Inflammatory macrophage (primary cell): ENCODE data around the gene SERPINB8.

Source experiments
- DNase-seq, 2 donors: peaks; one replicate each; pipeline ENCODE4 v3.0.0-alpha.2; 2020 to 2022

Gene SERPINB8

DNA sequence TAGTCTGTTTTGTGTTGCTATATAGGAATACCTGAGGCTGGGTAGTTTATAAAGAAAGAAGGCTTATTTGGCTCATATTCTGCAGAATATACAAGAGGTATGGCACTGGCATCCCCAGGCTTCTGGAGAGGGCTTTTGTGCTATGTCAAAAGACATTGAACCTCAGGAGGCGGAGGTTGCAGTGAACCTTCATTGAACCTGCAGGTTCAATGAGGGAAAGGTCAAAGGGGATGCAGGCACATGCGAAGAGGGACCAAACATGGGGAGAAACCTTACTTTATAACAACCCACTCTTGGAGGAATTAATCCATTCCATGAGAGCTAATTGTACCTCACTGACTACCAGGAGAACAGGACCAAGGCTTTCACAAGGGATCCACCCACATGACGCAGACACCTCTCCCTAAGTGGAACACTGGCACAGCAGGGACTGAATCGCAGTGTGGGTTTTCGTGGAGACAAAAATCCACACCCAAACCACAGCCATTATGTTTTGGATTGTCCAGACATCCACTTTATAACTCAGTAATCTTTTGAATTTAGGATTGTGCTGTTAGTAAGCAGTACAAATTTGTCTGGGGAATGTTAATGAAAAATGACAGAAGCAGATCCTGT lies 4.1 kb upstream of the SERPINB8 start:
- no peak for DNase-seq

DNA sequence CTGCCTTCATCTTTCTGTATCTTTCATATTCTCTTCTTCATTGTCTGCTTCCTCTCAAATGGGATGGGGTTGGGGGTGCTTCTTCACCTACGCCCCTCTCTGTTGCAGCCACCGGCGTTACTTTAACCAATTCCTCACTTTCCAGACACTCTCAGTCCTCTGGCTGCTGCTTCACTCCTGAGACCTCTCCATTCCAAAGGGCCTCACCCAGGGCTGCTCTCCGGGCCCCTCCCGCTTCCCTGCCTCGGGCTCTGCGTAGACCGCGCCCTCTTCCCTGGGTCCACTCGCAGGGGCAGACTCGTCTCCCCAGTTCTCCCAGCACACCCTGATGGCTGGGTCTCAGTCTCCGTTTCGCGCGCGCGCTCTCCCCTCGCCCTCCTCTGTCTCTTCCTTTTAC lies 926 bp downstream of the SERPINB8 start:
- DNase-seq: no peak

DNA sequence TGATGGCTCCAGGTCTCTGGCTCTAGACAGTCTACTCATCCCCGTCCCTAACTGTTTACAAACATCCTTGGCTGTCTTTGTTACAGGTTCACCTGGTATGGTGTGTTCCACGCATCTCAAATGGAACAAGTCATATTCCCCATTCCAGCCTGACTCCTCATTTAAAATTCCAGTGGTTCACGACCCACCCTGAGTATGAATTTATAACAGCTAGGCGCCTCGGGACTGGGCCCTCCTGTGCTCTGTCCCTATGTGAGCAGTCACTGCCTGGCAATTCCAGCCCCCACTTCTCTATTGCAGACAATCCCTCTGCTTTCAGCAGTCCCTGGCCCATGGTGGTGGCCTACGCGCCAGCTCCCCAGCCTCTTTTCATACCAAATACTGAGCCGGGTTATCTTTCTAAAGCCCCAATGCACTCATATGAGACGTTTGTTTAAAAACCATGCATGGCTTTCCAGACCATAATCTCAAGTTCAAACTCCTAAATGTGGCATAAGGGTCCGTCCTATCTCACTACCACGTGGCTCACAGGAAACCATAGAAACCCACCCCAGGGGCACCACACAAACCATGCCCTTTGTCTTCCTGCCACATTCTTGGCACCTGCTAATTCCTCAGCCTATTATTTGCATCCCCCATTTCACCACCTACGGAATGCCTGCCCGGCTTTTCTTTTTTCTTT lies 1.6 kb downstream of the SERPINB8 start:
- DNase-seq: no peak

DNA sequence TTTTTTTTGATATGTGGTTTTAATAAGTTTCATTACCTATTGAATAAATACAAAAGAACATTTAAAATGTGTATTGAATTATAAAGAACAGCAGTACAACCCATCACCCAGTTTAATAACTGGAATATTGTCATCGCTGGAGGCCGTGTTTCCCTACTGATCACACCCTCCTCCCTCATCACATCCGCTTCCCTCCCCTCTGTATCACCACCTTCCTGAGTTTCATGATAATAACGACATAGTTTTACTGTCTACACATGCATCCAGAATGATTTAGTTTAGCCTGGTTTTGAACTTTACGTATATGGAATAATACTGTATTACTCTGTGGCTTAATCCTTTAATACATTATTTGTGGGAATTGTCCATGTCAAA lies 2.1 kb downstream of the SERPINB8 start:
- DNase-seq: no peak

DNA sequence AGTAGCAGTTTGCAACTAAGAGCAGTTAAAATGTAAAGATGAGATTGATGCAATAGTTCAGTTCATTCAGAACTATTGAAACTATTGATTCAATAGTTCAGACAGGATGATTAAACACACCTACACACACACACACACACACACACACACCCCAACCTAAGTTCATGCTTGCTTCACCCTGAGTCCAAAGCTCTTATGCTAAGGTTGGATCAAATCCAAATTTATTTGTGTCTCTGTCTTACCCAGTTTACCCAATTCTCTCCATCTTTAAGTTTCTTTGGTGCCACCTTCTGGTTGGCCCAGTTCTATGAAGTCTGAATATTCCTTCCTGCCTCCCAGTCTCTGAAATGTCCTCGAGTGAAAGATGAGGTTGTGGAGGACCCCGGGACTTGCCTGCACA lies 5.1 kb downstream of the SERPINB8 start:
- DNase-seq: peak in 1 of 2 donors; percentile 38

DNA sequence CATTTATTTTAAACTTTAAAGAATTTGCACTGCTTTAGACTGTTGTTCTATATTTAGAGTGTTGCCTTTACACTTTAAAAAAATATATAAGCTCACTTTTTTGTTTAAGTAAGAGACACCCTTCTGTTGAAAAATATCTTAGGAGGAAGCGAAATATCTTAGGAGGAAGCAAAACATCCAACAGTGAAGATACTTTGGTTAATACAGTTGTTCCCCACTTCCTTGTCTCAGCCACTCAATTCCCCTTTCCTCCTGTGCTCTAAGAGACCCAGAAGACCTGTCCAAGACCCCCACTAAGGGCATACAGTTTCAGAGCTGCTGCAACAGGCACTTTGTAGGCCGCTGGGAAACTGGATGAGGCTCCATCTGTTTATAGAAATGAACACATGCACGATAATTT lies 5.7 kb downstream of the SERPINB8 start:
- DNase-seq: peak; percentile 44 to 64

DNA sequence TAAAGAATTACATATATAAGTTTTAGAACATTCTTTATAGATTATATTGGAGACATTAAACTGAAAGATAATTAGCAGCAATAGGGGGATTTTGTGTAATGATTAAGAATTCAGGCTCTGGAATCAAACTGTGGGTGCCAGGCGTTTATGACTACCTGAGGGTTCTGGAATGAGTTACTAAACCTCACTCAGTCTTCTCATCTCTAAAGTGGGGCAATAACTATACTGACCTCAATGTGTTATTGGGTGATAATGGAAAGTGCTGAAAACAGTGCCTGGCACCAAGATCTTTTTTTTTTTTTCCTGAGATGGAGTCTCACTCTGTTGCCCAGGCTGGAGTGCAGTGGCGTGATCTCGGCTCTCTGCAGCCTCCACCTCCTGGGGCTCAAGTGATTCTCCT lies 7.2 kb downstream of the SERPINB8 start:
- DNase-seq: no peak

DNA sequence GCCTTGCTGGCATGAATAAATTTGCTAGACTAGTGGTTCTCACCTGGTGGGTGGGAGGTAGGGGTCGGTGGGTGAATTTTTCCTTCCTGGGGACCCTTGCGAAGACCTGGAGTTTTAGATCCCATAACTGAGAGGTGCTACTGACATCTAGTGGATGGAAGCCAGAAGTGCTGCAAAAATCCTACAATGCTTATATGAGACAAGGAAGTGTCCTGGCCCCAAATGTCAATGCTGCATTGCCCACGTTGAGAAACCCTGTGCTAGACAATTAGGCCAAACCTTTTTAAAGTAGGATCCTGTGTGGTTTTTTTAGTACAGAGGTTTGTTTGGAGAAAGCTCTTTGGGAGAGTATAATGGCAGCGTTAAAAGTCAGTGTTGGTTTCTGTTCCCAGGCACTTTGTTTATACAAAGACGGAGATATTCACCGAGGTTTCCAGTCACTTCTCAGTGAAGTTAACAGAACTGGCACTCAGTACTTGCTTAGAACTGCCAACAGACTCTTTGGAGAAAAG lies 9.6 kb downstream of the SERPINB8 start:
- peak; percentile 64 to 70 for DNase-seq

DNA sequence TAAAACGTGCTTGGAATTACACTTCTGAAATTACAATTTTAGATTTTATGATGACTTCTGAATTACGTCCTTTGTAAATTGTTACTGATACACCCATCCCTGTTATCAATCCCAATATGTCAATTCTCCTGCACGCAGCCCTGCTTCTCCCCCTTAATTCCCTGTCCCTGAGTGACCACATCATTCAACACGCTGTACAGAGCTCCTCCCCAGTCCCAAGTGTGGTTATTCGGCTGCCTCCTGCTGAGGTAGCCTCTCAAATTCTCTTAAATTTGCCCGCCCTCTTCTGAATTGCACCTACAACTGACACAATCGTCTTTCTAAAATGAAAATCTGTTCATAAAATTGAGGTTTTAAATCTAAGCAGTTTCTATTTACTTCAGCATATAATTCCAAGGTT lies 10.1 kb downstream of the SERPINB8 start:
- DNase-seq: no peak

DNA sequence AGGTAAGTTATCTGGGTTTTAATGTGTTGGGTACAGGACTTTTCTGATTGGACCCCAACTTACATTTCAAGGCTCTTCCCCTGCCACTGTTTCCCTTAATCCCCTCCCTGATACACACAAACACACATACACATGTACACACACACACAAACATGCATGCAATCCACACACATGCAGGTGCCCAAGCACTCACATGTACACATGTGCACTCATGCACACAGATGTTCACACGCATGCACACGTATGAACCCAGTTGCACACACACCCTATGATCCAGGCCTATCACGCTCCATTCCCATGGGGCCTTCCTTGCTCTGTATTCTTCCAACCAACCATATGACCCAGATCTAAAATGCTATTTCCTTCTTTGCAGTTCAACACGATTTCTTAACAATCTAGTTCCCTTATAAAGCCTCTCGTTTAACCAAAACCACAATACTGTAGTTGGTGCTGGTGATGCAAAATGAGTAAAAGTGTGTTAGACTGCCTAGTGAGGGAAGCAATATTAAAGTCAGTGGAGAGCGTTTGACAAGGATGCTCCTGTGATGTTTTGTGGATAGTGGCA lies 11.1 kb downstream of the SERPINB8 start:
- DNase-seq: peak; percentile 75 to 90

DNA sequence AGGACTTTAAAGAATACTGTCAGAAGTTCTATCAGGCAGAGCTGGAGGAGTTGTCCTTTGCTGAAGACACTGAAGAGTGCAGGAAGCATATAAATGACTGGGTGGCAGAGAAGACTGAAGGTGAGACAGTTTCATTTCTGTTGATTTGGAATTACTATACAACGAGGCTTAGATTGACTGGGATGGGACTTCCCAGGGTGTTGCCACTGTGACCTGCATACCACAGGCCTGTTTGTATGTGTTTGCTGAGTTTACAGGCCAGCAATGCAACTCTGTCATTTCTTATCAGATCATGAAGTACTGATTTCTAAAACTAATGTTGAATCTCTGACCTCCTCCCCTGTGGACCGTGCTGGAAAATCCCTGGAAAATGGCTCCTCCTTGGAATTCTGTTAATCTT lies 11.8 kb downstream of the SERPINB8 start:
- DNase-seq: no peak

DNA sequence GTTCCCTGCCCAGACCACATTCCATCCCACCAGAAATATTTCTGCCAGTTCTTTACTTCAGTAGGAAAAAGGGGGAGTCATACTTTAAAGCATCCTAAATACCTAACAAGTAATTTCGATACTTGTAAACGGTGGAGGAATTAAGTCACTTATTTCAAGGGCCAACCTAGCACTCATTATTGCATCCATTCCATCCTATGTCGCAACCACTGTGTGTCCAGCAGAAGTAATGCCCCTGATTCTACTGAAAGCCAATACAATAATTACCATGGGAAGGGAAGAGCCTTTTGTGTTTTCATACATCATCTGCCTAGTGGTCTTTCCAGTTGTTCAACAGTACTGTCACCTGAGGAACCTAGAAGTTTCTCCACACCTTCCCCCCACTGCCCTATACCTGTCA lies 12.5 kb downstream of the SERPINB8 start:
- peak in 1 of 2 donors; percentile 20 for DNase-seq

DNA sequence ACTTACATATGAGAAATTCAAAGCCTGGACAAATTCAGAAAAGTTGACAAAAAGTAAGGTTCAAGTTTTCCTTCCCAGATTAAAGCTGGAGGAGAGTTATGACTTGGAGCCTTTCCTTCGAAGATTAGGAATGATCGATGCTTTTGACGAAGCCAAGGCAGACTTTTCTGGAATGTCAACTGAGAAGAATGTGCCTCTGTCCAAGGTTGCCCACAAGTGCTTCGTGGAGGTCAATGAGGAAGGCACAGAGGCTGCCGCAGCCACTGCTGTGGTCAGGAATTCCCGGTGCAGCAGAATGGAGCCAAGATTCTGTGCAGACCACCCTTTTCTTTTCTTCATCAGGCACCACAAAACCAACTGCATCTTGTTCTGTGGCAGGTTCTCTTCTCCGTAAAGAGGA lies 17.0 kb downstream of the SERPINB8 start:
- DNase-seq: no peak

DNA sequence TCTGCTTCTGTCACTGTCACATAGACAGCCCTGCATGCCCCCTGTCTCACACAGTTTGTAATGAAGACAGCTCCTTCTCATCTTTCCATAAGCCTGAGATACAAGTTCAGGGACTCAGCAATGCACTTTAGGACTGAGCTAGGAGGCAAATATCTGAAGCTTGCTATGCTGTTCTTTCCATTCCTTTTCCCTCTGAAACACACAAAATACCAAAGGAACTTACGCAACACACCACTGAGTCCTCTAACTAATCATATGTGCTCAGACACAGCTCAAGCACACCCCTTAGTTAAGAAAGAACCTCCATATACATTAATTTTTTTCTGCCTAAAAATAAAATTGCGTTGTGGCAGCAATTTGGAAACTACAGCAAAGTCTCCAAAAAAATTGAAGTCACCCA lies 17.9 kb downstream of the SERPINB8 start:
- no peak for DNase-seq

DNA sequence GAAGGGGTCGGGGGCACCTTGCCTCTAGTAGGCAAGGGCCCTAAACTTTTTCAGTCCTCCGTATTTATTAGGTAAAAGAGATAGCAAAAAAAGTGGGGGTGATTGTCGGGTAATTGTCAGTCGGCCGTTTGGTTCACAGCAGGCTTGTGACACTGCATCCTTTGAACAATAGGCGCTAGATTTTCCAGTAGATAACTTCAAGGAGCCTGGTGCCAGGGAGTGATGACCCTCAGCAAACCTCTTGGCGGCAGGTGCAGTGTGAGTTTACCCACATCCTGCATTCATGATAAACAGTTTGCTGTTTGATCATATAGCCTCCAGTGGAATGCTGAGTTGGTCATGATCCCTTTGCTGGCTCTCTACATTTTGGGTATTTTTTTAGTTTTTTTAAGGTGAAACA lies 22.9 kb downstream of the SERPINB8 start:
- no peak for DNase-seq

DNA sequence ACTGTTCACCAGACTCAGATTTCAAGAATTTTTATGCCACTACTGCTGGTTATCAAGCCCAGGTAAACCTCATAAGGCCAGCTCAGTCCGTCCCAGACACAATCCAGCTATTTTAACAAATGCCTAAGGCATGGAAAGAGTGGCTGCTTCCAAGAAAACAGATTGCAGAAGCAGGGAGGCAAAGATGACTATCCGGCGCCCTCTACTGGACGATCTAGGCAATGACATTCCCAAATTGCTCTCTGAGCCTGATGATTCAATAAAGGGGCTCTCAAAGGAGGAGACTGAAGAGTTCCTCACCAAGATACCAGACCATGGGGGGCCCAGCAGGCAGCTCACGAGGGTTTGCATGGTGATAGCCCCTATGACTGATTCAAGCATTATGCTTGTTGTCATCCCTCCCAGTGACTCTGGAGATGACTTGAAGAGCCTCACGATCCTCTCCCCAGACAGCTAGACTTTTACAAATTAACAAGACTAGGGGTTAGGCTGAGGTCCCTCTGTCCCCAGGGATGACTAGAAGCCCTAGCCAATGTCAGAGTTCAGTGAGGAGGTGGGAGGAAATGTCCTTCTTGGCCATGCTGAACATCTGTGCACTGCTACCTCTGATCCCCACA lies 25.0 kb downstream of the SERPINB8 start:
- peak; percentile 60 to 67 for DNase-seq

DNA sequence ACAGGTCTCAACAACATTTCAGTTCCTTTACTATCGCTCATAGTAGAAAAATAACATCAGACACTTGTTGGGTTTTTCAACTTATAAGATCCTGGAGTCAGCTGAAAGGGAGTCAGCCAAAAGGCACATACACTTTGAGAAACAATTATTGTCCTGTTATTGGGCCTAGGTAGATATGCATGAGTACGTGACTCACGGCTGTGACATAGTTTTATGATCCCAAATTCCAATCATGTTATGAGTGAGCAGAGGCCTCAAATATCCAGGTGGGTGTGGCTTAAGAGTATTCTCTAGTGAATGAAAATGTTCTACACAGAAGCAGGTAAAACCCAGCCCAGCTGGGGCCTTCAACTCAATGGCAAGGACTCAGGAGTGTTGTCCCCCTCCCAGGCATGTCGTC lies 27.2 kb downstream of the SERPINB8 start:
- DNase-seq: no peak

DNA sequence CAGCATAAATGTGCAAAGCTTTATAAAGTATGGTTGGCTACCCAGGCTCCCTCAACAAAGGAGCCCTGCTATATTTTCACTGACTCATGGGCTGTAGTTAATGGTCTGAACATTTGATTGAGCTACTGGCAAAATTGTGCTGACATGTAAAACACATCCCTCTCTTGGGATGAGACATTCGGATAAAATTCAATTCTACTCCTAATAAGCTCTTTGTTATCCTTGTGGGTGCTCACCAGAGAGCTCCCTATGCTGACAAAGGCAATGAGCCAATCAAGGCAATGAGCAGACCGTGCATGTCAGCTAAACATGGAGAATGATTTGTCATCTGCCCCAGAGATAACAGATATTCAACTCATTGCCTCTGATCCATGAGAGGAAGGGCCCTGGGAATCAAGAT lies 27.7 kb downstream of the SERPINB8 start:
- DNase-seq: no peak

DNA sequence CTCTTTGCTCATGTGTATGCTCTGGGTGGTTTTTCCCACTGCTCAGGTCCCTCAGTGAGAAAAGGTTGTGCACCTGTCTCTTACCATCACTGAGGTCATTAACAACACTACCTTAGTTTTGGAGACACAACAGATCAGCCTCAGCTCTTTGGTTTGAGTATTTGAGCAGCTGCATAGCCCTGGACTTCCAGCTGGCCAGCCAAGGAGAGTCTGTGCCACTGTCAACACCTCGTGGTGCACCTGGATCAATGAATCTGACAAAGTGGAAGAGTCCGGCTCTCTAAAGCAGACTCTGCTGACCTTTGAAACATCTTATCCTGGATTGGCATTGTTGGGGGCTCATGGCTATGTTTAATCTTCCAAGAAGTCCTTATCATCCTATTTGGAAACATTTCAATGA lies 30.0 kb downstream of the SERPINB8 start:
- no peak for DNase-seq

DNA sequence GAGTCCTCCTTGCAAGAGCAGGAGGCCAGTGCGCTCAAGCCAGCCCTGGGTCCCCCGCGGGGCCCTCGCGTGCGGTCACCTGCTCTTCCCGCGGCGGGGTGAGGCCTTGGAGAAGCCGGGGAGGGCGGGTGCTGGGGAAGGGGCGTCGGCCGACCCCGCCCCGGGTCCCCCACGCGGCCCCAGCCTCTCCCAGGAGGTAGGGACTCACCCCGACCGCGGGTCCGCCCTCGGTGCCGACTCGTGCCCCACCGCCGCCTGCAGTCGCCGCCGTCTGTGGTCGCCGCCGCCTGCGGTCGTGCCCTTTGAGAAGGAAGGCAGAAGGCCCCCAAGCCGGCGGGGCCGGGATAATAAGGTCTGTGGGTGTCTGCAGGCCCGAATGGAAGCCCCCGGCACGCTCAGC lies 32.7 kb downstream of the SERPINB8 start:
- DNase-seq: no peak

DNA sequence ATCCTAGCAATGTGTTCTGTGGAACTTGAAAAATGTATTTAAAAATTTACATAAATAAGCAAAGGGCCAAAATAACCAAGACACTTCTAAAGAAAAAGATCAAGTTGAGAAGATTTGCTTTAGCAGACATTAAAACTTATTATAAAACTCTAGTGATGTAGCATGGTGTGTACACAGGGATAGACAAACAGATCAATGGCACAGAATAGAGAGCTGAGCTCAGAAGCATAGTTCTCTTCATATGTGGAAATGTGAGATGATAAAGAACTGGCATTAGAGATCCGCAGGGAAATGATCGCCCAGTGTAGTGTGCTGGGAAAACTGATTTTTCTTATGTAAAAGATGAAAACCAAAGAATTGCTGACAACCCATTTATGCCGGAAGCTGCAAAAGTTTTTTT lies 39.4 kb downstream of the SERPINB8 start:
- no peak for DNase-seq

DNA sequence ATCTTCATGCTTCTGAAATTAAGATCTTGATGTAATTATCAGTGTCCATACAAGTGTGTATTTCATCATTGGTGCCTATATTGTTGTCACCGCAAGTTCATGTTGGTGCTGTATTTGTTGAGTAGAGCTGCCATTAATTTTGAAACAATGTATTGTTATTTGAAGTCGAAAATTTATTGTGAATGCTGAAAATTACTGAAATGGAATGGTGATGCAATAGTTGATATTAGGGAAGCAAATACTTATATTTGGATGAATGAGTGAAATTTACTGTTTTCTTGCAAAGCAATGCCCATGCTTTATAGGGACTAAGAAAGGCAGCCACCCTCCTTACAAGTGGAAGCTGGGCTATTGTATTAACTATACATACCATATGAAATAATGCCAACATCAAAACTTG lies 41.6 kb downstream of the SERPINB8 start:
- DNase-seq: no peak

DNA sequence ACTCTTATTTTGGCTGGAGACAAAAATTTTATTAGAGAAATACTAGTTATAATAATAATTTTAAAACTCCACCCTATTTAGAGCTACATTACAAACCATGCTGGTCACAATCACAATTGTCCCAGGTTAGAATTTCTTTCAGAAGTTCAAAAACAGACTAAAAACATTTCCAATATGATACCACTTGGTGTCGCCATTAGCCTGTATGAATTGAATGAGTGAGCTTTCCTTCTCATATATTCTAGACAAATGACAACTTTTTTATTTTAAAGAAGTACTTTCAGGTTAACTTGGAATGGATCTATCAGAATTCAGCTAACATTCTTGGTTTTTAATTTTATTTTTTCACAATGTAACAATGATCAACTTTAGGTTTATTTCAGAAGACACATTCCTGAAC lies 48.0 kb downstream of the SERPINB8 start:
- DNase-seq: peak in 1 of 2 donors; percentile 15
